Epidermal melanocyte (primary cell): ENCODE data around the gene ZSCAN2.
A peak's percentile ranks its signal among the peaks of the same experiment; 100 is the strongest.
"Not testable (repeated sequence)": the region's sequence is repeated elsewhere in the genome, so short reads cannot be mapped to it uniquely, and the experiment has no call there.

Source experiments
- DNase-seq: peaks from one replicate; pipeline ENCODE4 v3.0.0; 2011; ENCODE audit warnings: low spot score; ENCODE audit not compliant: insufficient read length

The ZSCAN2 gene

GRCh38 chr15:84634228-84634837 lies 33.5 kb downstream of the ZSCAN2 start:
- no peak for DNase-seq

- no peak for DNase-seq
These were observed 37.3 kb downstream of the ZSCAN2 start for GRCh38 chr15:84638103-84638502.

DNA sequence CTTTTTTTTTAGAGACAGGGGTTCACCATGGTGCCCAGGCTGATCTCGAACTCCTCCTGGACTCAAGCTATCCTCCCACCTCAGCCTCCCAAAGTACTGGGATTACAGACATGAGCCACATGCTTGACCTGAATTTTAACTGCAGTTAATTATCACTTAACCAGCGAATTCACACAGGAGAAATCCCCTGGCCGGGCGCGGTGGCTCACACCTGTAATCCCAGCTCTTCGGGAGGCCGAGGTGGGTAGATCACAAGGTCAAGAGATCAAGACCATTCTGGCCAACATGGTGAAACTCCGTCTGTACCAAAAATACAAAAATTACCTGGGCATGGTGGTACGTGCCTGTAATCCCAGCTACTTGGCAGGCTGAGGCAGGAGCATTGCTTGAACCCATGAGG lies 41.1 kb downstream of the ZSCAN2 start:
- DNase-seq = not testable (repeated sequence)

GRCh38 chr15:84642640-84643039 lies 41.8 kb downstream of the ZSCAN2 start:
- DNase-seq = not testable (repeated sequence)

- DNase-seq = no peak
These were observed 43.0 kb downstream of the ZSCAN2 start for GRCh38 chr15:84643838-84644237.

DNA sequence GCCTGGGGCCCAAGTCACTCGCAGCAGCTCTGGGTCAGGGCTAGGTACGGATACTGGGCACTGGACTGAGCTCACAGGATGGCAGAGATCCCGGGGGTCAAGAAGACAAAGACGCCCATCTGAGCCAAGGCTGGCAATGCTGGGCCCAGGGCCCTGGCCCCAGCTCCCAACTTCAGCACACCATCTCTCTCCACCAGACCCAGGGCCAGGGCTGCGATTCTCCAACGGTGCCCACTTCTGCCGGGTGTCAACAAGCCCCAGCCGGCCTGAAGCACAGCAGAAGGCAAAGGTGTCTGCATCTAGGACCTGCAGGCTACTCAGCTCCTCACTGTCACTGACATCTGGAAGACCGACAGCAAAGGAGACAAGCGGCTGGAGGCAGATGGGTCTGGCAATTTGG lies 44.7 kb downstream of the ZSCAN2 start:
- DNase-seq = no peak

GRCh38 chr15:84645997-84646396 lies 45.2 kb downstream of the ZSCAN2 start:
- no peak for DNase-seq

GRCh38 chr15:84647726-84648125 lies 46.9 kb downstream of the ZSCAN2 start:
- DNase-seq = no peak

DNA sequence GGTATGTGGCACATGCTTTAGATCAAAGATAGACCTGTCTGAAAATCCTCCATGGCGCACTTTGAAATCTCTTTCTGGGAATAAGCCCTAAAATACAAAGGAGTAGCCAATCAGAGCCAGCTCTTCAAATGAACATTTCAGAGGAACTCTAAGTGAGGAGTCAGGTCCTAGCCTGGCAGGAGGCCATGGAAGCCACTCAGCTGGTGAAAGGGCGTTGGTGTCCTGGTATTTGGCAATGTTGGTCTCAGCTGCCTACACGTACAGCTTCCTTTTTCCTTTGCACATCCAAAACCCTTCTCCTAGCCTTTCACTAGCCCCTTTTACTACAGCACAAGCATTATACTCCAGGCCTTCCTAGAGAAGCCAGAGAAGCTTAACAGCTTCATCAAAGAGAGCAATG lies 47.7 kb downstream of the ZSCAN2 start:
- DNase-seq = no peak

DNA sequence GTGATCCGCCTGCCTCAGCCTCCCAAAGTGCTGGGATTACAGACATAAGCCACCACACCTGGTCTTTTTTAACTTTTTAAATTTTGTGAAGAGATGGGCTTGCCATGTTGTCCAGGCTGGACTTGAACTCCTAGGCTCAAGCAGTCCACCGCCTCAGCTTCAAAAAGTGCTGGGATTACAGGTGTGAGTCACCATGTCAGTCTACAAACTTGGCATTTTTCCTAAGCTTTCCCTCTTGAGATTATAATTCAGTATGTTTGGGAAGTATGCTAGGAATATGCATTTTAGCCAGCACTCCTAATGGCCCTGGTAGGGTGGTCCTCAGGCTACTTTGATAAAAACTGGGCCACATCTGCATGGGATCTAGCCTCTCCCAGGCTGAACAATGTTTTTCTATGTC lies 48.9 kb downstream of the ZSCAN2 start:
- no peak for DNase-seq

DNA sequence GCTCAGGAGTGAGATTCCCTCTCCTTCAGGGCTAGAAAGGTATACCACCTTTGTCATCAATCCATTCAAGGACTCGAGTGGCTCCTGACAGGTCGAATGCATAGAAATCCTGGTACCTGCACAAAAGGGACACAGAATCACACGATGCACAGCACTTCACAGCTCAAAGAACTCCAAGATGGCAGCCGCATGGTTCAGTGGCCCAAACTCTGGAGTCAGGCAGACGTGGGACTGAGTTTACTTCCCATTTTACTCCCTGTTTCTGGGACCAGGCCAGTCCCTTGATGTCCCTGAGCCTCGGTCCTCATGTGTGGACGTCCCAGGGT lies 52.7 kb downstream of the ZSCAN2 start:
- no peak for DNase-seq

GRCh38 chr15:84653910-84654688 lies 53.3 kb downstream of the ZSCAN2 start, which contains the start of gene WDR73:
Gene WDR73, minus strand, starts transcription at chr15:84654283. Its CDS starts 9 bp downstream, at chr15:84654274.
- peak; percentile 74 for DNase-seq

- DNase-seq = peak; percentile 51
These were observed 54.1 kb downstream of the ZSCAN2 start for GRCh38 chr15:84654689-84655453.

- no peak for DNase-seq
These were observed 56.2 kb downstream of the ZSCAN2 start for GRCh38 chr15:84656972-84657371.

- no peak for DNase-seq
These were observed 56.9 kb downstream of the ZSCAN2 start for GRCh38 chr15:84657748-84658079.

DNA sequence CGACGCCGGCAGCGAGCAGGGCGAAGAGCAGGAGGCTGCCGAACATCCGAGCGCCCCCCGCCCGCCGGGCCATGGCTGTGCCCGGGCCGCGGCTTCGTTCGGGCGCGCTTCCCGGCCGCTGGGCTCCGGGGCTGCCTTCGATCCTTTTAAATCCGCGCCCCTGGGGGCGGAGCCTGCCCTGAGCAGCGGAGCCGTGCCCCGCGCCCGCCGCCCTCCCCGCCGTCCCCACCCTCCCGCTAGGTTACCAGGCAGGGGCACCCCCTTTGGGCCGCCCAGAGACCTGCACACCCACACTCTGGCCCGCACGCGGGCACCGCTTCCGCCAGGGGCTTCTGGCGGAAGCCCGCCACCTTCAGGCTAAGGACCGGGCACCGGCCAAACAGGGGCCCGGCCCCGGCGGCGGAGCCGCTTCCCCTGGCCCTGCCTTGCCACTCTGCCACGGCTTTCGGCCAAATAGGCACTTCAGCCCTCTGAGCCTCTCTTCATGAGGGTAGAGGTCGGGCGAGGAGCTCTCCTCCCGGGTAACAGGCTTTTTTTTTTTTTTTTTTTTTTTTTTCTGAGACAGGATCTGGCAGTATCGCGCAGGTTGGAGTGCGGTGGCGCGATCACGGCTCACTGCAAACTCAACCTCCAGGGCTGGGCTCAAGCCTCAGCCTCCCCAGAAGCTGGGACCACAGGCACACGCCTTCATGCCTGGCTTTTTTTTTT lies 57.4 kb downstream of the ZSCAN2 start, which contains the start of gene NMB:
Gene NMB, minus strand, starts transcription at position 120 of the 708 bp plus-strand sequence. Its CDS starts 47 bp downstream, at position 73.
- peak; percentile 86 for DNase-seq

- DNase-seq = no peak
These were observed 58.1 kb downstream of the ZSCAN2 start for GRCh38 chr15:84658788-84659411.

DNA sequence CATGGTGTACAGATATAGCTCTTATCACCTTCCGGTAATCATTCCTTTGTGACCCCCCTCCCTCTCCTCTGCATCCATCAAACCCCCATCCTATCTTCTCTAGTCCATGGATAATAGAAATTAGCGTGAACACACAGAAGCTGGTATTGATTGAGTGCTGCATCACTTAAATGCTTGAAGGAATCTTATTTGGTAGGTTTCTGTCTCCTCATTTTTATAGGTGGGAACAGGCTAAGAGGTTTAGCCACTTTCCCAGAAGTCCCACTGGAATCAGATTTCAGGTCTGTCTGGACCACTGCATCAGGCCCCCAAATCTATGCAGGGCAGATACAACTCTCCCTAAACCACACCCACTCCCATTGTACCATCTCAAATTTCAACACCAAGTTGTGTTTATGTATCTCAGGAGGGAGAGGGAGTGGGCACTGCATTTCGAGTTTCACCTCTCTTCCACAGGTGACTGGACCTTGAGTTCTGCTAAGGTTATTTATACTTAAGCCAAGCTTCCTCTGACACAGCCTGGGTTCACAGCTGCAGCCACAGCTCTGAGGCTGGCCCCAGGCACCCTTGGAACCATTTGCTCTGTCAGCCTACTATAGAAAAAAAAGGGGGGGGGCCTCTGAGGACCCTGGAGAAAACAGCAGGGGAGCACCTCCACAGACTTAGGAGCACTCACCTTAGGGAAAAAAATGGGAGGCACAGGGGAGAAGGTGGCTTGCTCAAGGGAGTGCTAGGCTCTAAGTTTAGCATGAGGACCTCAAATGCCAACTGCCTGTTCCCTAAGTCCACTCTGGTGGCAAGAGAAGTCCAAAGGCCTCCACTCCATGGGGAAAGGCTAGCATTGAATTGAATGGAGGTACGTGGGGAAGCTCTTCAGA lies 59.3 kb downstream of the ZSCAN2 start:
- DNase-seq = no peak

DNA sequence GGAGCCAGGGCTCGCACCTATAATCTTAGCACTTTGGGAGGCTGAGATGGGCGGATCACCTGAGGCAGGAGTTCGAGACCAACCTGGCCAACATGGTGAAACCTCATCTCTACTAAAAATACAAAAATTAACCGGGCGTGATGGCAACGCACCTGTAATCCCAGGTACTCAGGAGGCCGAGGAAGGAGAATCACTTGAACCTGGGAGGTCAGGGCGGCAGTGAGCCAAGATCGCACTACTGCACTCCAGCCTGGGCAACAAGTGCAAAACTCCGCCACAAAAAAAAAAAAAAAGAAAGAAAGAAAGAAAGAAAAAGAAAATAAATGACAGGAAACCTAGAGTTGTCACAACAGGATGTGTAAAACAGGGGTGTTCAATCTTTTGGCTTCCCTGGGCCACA lies 60.2 kb downstream of the ZSCAN2 start:
- DNase-seq = no peak

- DNase-seq = no peak
These were observed 65.6 kb downstream of the ZSCAN2 start for GRCh38 chr15:84666373-84666772.
